ENCODE data around the gene LGALS4. TPM values are rescaled to one million over a fixed set of nuclear protein-coding genes. Genes with fewer than 3 reads are reported as not detected.
A peak's percentile ranks its signal among the peaks of the same experiment; 100 is the strongest.
"Not testable (repeated sequence)": the region's sequence is repeated elsewhere in the genome, so short reads cannot be mapped to it uniquely, and the experiment has no call there.

Gene LGALS4
- total RNA-seq, 1 donor from 2014 or later, result 1.1 TPM

DNA sequence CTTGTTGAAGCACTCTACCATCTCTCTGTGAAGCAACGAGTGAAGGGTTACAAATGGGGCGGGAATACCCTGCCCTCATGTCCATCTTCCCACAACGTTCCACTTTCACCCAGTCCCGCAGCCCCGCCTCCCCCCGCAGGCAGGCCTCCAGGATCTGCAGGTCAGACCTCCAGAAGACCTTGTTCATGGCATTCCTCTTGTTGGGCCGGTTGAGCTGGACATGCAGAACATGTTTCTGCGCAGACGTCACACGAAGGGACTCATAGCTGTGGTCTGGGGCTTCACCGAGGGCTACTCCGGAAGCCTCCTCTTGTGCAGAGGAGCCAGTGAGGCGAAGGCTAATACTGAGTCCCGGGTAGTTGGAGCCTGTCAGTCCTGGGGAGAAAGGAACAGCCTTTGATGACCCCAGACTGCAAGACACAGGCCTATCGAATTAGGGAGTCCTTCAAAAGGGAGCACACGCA lies 18.4 kb upstream of the LGALS4 start:
- TF ChIP-seq, protein P1, sequence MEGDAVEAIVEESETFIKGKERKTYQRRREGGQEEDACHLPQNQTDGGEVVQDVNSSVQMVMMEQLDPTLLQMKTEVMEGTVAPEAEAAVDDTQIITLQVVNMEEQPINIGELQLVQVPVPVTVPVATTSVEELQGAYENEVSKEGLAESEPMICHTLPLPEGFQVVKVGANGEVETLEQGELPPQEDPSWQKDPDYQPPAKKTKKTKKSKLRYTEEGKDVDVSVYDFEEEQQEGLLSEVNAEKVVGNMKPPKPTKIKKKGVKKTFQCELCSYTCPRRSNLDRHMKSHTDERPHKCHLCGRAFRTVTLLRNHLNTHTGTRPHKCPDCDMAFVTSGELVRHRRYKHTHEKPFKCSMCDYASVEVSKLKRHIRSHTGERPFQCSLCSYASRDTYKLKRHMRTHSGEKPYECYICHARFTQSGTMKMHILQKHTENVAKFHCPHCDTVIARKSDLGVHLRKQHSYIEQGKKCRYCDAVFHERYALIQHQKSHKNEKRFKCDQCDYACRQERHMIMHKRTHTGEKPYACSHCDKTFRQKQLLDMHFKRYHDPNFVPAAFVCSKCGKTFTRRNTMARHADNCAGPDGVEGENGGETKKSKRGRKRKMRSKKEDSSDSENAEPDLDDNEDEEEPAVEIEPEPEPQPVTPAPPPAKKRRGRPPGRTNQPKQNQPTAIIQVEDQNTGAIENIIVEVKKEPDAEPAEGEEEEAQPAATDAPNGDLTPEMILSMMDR (IDR thresholded peaks at IDR 0.05; ENCODE audit: insufficient read depth, low read length, severe bottlenecking), result no peak
- H3K27me3 ChIP-seq (ENCODE audit: control insufficient read depth, insufficient read depth, low read length), result no peaks in the 10 kb centered on the region
- peaks cover 11% of the 10 kb centered on the region for H3K36me3 ChIP-seq (ENCODE audit: control insufficient read depth, insufficient read depth, low read length)
- no peak for FAIRE-seq
- H3K4me3 ChIP-seq (ENCODE audit: low read depth, low read length), result peak overlapping the region; percentile 66
- peak; percentile 88 for DNase-seq (ENCODE audit: low read depth)

DNA sequence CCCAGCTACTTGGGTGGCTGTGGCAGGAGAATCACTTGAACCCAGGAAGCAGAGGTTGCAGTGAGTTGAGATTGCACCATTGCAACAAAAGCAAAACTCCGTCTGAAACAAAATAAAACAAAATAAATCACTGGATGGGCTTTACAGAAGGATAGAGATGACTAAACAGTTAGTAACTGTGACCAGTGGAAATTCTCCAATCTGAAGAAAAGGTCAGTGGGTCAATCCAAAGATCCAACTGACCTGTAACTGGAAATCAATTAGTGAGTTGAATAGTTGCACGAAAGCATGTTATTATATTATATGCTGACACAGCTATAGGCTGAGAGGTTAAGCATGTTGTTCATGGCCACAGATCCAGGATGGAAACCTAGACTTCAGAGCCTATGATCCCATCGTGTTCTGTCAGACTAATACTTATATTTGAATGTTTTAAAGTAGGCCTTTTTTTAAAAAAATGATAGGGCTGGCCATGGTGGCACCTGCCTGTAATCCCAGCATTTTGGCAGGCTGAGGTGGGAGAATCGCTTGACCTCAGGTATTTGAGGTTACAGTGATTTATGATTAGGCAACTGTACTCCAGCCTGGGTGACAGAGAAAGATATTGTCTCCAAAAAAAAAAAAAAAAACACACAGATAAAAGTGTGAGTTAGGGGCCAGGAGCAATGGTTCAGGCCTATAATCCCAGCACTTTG lies 17.4 kb upstream of the LGALS4 start:
- no peaks in the 10 kb centered on the region for H3K27me3 ChIP-seq (ENCODE audit: control insufficient read depth, insufficient read depth, low read length)
- TF ChIP-seq, protein P1 (IDR thresholded peaks at IDR 0.05; ENCODE audit: insufficient read depth, low read length, severe bottlenecking), result no peak
- FAIRE-seq (no peak), DNase-seq (ENCODE audit: low read depth) (no peak)
- H3K36me3 ChIP-seq (ENCODE audit: control insufficient read depth, insufficient read depth, low read length), result peaks cover 9% of the 10 kb centered on the region
- no peak overlapping the region for H3K4me3 ChIP-seq (ENCODE audit: low read depth, low read length)

DNA sequence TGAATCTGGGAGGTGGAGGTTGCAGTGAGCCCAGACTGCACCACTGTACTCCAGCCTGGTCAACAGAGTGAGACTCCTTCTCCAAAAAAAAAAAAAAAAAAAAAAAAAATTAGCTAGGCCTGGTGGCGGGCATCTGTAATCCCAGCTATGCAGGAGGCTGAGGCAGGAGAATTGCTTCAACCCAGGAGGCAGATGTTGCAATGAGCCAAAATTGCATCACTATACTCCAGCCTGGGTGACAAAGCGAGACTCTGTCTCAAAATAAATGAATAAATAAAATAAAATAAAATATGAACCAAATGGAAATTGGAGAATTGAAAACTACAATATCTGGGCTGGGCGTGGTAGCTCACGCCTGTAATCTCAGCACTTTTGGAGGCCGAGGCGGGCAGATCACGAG lies 16.5 kb upstream of the LGALS4 start:
- H3K4me3 ChIP-seq (ENCODE audit: low read depth, low read length); H3K36me3 ChIP-seq (ENCODE audit: control insufficient read depth, insufficient read depth, low read length); DNase-seq (ENCODE audit: low read depth); H3K27me3 ChIP-seq (ENCODE audit: control insufficient read depth, insufficient read depth, low read length); FAIRE-seq: not testable (repeated sequence)

DNA sequence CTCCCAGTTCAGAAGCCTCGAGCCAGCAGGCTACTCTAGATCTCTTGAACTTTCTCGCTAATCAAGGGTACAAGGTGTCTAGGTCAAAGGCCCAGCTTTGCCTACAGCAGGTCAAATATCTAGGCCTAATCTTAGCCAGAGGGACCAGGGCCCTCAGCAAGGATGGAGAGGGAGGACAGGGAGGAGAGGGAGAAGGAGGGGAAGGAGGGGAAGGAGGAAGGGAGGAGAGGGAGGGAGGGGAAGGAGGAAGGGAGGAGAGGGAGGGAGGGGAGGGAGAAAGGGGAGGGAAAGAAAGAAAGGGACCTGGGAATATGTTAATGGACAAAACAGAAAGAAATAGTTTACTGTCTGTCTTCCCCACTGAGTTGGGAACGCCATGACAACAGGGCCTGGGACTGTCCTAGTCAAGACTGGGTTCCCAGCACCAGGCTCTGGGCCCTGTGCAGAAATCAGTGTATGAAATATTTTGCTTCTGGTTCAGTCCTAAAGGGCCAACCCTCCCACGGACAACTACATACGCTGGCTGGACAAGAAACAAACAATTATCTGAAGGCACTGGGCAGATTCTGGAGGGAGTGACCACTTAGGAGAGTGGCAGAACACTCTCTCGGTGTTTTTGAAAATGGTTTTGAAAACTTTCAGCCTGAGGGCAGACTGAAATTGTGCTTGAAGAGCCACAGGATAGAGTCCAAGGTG lies 14.3 kb upstream of the LGALS4 start:
- peaks cover 9% of the 10 kb centered on the region for H3K36me3 ChIP-seq (ENCODE audit: control insufficient read depth, insufficient read depth, low read length)
- no peaks in the 10 kb centered on the region for H3K27me3 ChIP-seq (ENCODE audit: control insufficient read depth, insufficient read depth, low read length)
- DNase-seq (ENCODE audit: low read depth), result no peak
- H3K4me3 ChIP-seq (ENCODE audit: low read depth, low read length), result no peak overlapping the region
- FAIRE-seq, result no peak
- TF ChIP-seq, protein P1 (IDR thresholded peaks at IDR 0.05; ENCODE audit: insufficient read depth, low read length, severe bottlenecking), result no peak

DNA sequence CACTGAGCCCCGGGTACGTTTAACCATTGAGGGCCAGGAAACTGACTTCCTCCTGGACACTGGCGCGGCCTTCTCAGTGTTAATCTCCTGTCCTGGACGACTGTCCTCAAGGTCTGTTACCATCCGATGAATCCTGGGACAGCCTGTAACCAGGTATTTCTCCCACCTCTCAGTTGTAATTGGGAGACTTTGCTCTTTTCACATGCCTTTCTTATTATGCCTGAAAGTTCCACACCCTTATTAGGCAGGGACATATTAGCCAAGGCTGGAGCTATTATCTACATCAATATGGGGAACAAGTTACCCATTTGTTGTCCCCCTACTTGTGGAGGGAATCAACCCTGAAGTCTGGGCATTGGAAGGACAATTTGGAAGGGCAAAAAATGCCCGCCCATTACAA lies 13.2 kb upstream of the LGALS4 start:
- not testable (repeated sequence) for H3K4me3 ChIP-seq (ENCODE audit: low read depth, low read length); FAIRE-seq; DNase-seq (ENCODE audit: low read depth); H3K27me3 ChIP-seq (ENCODE audit: control insufficient read depth, insufficient read depth, low read length); H3K36me3 ChIP-seq (ENCODE audit: control insufficient read depth, insufficient read depth, low read length)

DNA sequence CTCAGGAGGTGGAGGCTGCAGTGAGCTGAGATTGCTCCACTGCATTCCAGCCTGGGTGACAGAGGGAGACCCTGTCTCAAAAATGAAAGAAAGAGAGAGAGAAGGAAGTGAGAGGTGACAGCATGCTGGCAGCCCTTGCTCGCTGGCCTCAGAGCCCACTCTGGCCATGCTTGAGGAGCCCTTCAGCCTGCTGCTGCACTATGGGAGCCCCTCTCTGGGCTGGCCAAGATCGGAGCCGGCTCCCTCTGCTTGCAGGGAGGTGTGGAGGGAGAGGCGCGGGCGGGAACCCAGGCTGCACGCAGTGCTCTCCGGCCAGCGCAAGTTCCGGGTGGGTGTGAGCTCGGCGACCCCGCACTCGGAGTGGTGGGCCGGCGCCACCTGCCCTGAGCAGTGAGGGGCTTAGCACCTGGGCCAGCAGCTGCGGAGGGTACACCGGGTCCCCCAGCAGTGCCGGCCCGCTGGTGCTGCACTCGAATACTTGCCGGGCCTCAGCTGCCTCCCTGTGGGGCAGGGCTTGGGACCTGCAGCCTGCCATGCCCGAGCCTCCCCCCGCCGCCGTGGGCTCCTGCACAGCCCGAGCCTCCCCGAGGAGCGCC lies 8.6 kb upstream of the LGALS4 start:
- FAIRE-seq; DNase-seq (ENCODE audit: low read depth); H3K27me3 ChIP-seq (ENCODE audit: control insufficient read depth, insufficient read depth, low read length); H3K36me3 ChIP-seq (ENCODE audit: control insufficient read depth, insufficient read depth, low read length); H3K4me3 ChIP-seq (ENCODE audit: low read depth, low read length): not testable (repeated sequence)

DNA sequence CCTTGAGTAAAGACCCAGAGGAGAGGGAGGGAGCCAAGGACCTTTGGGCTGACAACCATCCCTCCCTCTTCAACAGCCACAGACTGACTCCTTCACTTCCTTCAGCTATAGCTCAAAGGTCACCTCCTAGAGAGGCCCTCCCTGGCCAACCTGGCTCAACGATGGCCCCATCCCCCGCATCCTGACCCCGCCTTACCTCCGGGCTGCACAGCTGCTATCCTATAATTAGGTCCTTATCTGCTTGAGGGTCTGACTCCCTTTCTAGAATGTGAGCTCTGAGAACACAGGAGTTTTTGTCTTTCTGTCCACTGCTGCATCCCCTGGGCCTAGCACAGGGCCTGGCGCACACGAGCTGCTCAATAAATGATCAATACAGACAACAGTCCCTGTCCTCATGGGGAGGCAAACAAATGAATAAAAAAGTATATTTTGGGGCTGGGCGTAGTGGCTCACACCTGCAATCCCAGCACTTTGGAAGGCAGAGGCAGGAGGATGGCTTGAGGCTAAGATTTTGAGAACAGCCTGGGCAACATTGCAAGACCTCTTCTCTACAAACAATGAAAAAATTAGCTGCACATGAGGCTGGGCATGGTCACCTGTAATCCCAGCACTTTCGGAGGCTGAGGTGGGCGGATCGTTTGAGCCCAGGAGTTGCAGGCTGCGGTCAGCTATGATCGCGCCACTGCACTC lies 6.6 kb upstream of the LGALS4 start:
- H3K36me3 ChIP-seq (ENCODE audit: control insufficient read depth, insufficient read depth, low read length), result peaks cover 7% of the 10 kb centered on the region

More for the DNA sequence above, 6.6 kb upstream of the LGALS4 start:
- no peaks in the 10 kb centered on the region for H3K27me3 ChIP-seq (ENCODE audit: control insufficient read depth, insufficient read depth, low read length)
- FAIRE-seq (no peak), DNase-seq (ENCODE audit: low read depth) (no peak)
- TF ChIP-seq, protein P1 (IDR thresholded peaks at IDR 0.05; ENCODE audit: insufficient read depth, low read length, severe bottlenecking), result no peak
- no peak overlapping the region for H3K4me3 ChIP-seq (ENCODE audit: low read depth, low read length)
